Fibroblast of mammary gland (primary cell): ENCODE data around the gene PEX6.

Experiments used
- DNase-seq: peaks from one replicate; pipeline ENCODE4 v3.0.0-alpha.2; 2010; ENCODE audit warnings: low read depth
- H3K4me3 ChIP-seq: 2 replicates; pipeline ENCODE4 v1.5.1; 2011; ENCODE audit warnings: low read depth, mild to moderate bottlenecking, low read length, moderate library complexity; ENCODE audit not compliant: control insufficient read depth
- TF ChIP-seq, protein P1 (sequence below): conservative IDR thresholded peaks from 2 replicates; pipeline ENCODE4 v1.5.1; 2011; ENCODE audit warnings: low read depth, low read length, inconsistent platforms; ENCODE audit not compliant: control insufficient read depth, insufficient read depth

Gene PEX6

DNA sequence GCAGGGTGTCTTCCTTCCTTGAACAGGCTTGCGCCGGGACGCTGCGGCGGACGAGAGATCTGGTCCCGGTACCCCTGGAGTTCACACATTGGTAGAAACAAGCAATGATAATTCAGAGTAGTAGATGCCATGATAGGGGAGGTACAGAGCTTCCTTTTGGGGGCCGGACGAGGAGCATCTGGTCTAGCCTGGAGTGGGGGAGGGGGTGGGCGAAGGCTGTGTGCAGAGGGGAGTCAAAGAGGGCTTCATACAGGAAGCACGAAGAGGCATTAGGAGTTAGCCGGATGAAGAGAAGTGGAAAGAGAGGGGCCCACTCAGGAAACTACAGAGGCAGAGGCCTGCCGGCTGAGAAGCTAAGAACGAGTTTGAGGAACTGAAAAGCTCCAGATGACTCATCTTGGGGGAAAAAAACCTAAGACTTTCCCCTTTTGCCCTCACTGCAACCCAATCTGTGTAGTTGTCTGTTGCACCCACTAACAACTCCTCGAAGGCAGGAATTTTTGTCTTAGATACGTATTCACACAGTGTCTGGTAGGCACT, 49.1 kb downstream of the PEX6 start:
- TF ChIP-seq, protein P1, sequence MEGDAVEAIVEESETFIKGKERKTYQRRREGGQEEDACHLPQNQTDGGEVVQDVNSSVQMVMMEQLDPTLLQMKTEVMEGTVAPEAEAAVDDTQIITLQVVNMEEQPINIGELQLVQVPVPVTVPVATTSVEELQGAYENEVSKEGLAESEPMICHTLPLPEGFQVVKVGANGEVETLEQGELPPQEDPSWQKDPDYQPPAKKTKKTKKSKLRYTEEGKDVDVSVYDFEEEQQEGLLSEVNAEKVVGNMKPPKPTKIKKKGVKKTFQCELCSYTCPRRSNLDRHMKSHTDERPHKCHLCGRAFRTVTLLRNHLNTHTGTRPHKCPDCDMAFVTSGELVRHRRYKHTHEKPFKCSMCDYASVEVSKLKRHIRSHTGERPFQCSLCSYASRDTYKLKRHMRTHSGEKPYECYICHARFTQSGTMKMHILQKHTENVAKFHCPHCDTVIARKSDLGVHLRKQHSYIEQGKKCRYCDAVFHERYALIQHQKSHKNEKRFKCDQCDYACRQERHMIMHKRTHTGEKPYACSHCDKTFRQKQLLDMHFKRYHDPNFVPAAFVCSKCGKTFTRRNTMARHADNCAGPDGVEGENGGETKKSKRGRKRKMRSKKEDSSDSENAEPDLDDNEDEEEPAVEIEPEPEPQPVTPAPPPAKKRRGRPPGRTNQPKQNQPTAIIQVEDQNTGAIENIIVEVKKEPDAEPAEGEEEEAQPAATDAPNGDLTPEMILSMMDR, result no peak
- peak overlapping the region; percentile 81 for H3K4me3 ChIP-seq
- DNase-seq, result peak; percentile 83

DNA sequence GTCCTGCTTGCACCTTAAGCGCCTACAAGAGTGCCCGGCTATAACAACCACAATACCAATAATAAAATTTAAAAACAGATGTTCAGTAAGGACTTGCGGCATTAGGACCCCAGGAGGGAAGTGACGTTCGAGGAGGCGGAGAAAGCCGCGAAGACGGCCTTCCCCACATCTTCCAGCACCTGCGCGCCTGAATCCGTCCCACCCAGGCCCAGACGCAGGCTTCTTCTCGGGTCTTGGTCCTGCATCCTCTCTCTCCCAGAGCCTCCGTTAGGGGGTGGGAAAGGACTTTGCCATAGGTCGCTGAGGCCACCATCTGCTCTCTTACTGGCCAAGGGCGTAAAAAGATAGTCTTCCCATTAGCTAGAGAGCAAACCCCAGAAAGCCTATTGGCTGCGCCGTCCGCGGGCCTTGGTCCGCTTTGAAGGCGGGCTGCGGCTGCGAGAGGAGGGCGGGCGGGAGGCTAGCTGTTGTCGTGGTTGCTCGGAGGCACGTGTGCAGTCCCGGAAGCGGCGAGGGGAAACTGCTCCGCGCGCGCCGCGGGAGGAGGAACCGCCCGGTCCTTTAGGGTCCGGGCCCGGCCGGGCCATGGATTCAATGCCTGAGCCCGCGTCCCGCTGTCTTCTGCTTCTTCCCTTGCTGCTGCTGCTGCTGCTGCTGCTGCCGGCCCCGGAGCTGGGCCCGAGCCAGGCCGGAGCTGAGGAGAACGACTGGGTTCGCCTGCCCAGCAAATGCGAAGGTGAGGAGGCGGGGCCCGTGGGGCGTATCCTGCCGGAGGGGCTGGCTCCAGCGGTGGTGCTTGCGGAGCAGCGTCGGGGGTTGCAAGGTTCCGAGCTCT, 49.8 kb downstream of the PEX6 start, which contains the start of gene CNPY3:
TSS of gene CNPY3 (plus strand) at position 495 of the 835 bp plus-strand sequence. CDS start at position 586, 91 bp downstream.
- peak within 1 kb of the TSS; percentile 81 for H3K4me3 ChIP-seq
- peak; percentile 97 for DNase-seq
- TF ChIP-seq, protein P1, result no peak

DNA sequence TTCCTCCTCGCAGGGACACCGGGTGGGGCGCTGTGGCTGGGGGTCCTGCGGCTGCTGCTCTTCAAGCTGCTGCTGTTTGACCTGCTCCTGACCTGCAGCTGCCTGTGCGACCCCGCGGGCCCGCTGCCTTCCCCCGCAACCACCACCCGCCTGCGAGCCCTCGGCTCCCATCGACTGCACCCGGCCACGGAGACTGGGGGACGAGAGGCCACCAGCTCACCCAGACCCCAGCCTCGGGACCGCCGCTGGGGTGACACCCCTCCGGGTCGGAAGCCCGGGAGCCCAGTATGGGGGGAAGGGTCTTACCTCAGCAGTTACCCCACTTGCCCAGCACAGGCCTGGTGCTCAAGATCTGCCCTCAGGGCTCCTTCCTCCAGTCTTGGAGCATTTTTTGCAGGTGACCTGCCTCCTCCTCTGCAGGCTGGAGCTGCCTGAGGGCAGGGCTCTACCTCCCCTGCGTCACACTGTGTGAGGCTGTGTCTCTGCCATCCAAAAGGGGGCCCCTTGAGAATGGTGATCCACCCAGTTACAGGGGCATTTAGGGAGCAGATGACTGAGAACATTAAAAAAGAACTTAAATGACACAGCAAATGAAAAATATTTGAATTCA, 53.6 kb downstream of the PEX6 start:
- no peak overlapping the region for H3K4me3 ChIP-seq
- no peak for DNase-seq
- TF ChIP-seq, protein P1, result no peak

DNA sequence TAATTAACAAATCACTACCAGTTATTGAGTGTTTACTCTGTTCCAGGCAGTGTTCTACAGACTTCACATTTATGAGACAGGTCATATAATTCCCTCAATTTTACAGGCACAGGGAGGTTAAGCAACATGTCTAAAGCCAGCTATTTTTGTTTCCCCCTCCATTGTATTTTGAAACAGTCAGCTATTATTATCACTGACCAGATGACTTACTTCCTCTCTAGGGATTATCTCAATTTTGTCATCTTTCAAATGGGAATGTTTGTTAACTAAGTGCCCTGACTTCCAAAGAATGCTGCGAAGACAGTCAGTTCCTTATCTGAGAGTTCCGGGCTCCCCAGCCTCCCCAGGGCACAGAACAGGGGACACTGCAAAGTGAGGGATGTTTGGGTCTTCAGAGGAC, 55.3 kb downstream of the PEX6 start:
- H3K4me3 ChIP-seq, result no peak overlapping the region
- peak; percentile 19 for DNase-seq

DNA sequence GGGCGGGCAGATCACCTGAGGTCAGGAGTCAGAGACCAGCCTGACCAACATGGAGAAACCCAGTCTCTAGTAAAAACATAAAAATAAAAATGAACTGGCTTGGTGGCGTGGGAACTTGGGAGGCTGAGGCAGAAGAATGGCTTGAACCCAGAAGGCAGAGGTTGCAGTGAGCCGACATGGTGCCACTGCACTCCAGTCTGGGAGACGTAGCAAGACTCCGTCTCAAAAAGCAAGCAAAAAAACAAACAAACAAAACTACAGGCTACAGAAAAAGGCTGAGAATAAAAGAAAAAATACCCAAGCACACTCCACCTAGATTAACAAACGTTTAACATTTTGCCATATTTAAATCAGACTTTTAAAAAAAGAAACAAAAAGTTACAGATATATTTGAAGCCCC, 57.2 kb downstream of the PEX6 start:
- TF ChIP-seq, protein P1, result no peak
- DNase-seq, result no peak
- H3K4me3 ChIP-seq, result no peak overlapping the region

More for the DNA sequence above, 55.3 kb downstream of the PEX6 start:
- TF ChIP-seq, protein P1, result no peak

DNA sequence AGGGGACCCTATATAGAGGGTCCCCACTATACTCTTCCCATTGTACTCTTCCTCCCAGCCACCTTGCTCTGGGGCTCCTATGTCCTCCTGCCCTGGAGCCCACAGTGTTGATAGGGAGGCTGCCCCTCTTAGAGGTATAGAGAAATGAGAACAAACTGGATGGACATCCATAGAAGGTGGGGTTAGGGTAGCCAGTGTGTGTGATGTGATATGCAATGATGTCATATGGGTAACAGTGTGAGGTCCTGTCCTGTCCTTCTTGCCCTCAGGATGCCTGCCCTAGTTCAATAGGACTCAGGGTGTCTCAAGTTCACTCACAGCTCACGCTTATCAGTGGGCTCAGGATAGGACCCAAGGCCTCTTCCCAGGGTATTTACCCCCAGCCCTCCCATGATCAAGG, 62.7 kb downstream of the PEX6 start:
- DNase-seq, result no peak
- no peak overlapping the region for H3K4me3 ChIP-seq
- TF ChIP-seq, protein P1, result no peak
